Tibial artery (tissue), 4 donors: Measurements from ENCODE around the gene CALML6.

Experiments used
- DNase-seq, 2 donors: peaks; one replicate each; pipeline ENCODE4 v3.0.0-alpha.2; 2019
- H3K27ac ChIP-seq, 2 donors: fragments of 200-600 bp; sonication (generic) in 1 of 2; 1 replicate in 1 of 2; 2 replicates in 1 of 2; pipeline ENCODE4 v1.5.1; 2018 to 2019; ENCODE audit warnings: mild to moderate bottlenecking in 1 of 2
- H3K27me3 ChIP-seq, 2 donors: fragments of 200-600 bp; sonication (generic) in 1 of 2; one replicate each; pipeline versions ENCODE4 v1.5.1 to v1.6.0; 2016 to 2019
- H3K36me3 ChIP-seq, 3 donors: fragments of 200-600 bp; sonication (generic) in 2 of 3; one replicate each; pipeline ENCODE4 v1.5.1; 2016 to 2019; ENCODE audit warnings: mild to moderate bottlenecking in 2 of 3
- H3K4me1 ChIP-seq, 4 donors: fragments of 200-600 bp; sonication (generic) in 2 of 4; 1 replicate in 3 of 4; 2 replicates in 1 of 4; pipeline ENCODE4 v1.5.1; 2016 to 2019
- H3K4me3 ChIP-seq, 2 donors: fragments of 200-600 bp; sonication (generic) in 1 of 2; 1 replicate in 1 of 2; 2 replicates in 1 of 2; pipeline ENCODE4 v1.5.1; 2018 to 2019; ENCODE audit warnings: mild to moderate bottlenecking in 2 of 2
- H3K9me3 ChIP-seq, 3 donors: fragments of 200-600 bp; sonication (generic) in 1 of 3; one replicate each; pipeline ENCODE4 v1.5.1; 2016 to 2019
- intact Hi-C: fragments of 100-400 bp; cut with DNase I; formaldehyde crosslinking; loops from one replicate; pipeline ENCODE4 v1.15.0; 2023; ENCODE audit warnings: low total_unique reads
- TF ChIP-seq, protein P1 (sequence below), 2 experiments: fragments of 200-600 bp in 1 of 2; fragments of 450-650 bp in 1 of 2; IDR thresholded peaks; one replicate each; pipeline ENCODE4 v1.5.1; 2017 to 2019; ENCODE audit warnings: antibody characterized with exemption in 2 of 2, mild to moderate bottlenecking in 1 of 2, moderate library complexity in 1 of 2

Gene CALML6, protein sequence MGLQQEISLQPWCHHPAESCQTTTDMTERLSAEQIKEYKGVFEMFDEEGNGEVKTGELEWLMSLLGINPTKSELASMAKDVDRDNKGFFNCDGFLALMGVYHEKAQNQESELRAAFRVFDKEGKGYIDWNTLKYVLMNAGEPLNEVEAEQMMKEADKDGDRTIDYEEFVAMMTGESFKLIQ

DNA sequence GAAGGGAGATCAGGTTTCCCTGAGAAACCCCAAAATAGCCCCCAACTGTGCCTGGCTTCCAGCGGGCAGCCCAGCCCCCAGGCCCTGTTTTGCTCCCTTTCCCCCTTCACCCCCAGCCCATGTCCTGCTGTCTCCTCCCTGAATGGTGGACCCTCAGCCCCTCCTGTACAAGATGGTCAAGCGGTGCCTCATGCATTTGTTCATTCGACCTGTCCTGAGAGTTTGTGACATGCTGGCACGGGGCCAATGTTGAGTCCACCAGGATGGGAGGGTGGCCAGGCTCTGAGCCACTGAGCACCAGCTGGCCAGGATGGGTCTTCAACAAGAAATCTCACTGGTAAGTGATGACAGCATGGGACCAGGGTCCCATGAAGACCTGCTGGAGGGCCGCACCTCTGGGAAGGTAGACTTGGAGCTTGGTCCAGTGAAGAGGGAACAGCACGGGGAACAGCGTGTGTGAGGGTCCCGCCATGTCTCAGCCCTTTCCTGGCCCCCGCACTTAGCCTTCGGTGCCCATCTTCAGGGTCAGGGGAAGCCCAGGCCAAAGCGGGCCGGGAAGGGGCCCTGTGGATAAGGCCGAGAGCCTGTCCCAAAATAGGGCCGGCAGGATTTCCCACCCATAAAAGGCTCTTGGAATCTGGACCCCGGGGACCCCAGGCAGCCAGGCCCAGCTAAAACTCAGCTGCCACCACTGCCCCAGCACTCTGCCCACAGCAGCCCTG lies at the start of gene CALML6:
CALML6 (plus strand) TSS at position 290 of the 722 bp plus-strand sequence; CDS start at position 311, 21 bp downstream.
- DNase-seq = no peak
- Histone ChIP-seq H3K36me3 (no peaks in the 10 kb centered on the region), H3K4me3 (no peak within 1 kb of the TSS), H3K4me1 (peaks cover 0 to 21% (median 17%) of the 10 kb centered on the region in 4 donors), H3K9me3 (no peaks in the 10 kb centered on the region), H3K27ac (no peak within 1 kb of the TSS), H3K27me3 (peaks cover 0 to 32% of the 10 kb centered on the region in 2 donors)
- TF ChIP-seq, protein P1, sequence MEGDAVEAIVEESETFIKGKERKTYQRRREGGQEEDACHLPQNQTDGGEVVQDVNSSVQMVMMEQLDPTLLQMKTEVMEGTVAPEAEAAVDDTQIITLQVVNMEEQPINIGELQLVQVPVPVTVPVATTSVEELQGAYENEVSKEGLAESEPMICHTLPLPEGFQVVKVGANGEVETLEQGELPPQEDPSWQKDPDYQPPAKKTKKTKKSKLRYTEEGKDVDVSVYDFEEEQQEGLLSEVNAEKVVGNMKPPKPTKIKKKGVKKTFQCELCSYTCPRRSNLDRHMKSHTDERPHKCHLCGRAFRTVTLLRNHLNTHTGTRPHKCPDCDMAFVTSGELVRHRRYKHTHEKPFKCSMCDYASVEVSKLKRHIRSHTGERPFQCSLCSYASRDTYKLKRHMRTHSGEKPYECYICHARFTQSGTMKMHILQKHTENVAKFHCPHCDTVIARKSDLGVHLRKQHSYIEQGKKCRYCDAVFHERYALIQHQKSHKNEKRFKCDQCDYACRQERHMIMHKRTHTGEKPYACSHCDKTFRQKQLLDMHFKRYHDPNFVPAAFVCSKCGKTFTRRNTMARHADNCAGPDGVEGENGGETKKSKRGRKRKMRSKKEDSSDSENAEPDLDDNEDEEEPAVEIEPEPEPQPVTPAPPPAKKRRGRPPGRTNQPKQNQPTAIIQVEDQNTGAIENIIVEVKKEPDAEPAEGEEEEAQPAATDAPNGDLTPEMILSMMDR (IDR thresholded peaks at IDR 0.05) = no peak
- intact Hi-C loops = no loop called here

DNA sequence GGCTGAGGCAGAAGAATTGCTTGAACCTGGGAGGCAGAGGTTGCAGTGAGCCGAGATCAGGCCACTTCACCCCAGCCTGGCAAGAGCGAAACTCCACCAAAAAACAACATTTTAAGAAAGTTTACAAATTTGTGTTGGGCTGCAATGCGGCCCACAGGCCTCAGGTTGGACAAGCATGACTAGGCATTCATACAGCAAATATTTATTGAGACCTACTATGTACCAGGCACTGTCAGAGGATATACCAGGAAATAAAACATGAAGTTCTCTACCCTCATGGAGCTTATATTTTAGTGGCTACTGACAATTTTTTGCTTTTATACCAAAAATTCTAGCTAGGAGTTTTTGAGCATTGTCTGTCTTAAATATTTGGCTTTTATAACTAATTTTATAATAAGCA lies 47.9 kb upstream of the CALML6 start:
- Histone ChIP-seq H3K27me3 (no peaks in the 10 kb centered on the region), H3K4me3 (no peak overlapping the region), H3K9me3 (no peaks in the 10 kb centered on the region), H3K36me3 (no peaks in the 10 kb centered on the region), H3K4me1 (peaks cover 0 to 76% (median 24%) of the 10 kb centered on the region in 4 donors), H3K27ac (no peak overlapping the region)
- intact Hi-C loops = no loop called here
- no peak for DNase-seq
- TF ChIP-seq, protein P1 (IDR thresholded peaks at IDR 0.05) = no peak

DNA sequence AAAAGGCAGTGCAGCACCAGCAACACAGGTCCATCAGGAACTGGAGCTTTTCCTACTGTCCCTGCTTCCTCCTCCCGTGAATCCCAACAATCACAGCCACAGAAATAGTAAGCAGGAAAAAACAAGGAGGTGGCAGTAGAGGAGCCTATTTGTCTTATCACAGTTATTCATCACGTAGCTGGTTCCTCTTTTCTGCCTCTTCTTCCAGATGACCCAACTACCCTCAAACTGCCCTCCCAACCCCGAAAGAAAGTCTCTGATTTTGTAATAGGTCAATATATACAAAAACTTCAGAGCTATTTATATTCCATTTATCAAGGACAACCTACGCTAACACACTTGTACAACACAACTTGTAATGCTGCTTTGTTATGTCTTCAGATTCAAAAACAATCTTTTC lies 45.6 kb upstream of the CALML6 start:
- no peaks in the 10 kb centered on the region for H3K27me3 ChIP-seq
- TF ChIP-seq, protein P1 (IDR thresholded peaks at IDR 0.05) = no peak
- peaks cover 0 to 86% (median 36%) of the 10 kb centered on the region in 4 donors for H3K4me1 ChIP-seq
- DNase-seq = no peak
- H3K9me3 ChIP-seq = no peaks in the 10 kb centered on the region
- intact Hi-C loops = no loop called here
- no peak overlapping the region for H3K4me3 ChIP-seq
- H3K27ac ChIP-seq = no peak overlapping the region
- H3K36me3 ChIP-seq = peaks cover 0 to 4% (median 0%) of the 10 kb centered on the region in 3 donors

DNA sequence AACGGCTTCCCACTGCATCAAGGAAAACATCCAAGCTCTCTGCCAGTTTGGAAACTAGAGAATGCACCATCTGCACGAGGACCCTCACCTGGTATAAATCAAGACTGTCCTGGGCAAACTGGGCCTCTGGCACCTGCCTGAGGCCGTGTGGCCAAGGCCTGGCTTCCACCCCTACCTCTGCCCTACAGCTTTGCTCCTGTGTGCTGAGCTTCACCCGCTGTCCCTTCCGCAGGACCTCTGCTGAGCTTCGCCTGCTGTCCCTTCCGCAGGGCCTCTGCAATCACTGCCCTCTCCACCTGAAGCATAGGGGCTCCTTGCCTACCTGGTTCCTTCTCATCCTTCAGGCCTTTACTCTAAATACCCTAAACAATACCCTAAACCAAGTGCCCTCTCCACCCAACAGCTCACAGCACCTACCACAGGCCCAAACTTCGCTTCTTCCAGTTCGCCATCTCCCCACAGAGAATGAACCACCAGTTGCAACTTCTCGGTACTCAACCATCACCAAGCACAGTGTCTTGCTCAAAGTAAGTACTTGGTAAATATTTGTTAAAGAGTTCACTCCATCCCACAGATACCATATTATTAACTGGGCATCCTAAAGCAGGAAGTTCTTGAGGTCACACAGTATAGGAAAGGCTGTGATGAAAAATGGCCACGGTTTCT lies 42.6 kb upstream of the CALML6 start:
- Histone ChIP-seq H3K4me3 (no peak overlapping the region), H3K9me3 (no peaks in the 10 kb centered on the region), H3K27ac (no peak overlapping the region), H3K27me3 (no peaks in the 10 kb centered on the region), H3K36me3 (peaks cover 0 to 11% (median 8%) of the 10 kb centered on the region in 3 donors), H3K4me1 (peaks cover 0 to 98% (median 41%) of the 10 kb centered on the region in 4 donors)
- TF ChIP-seq, protein P1 (IDR thresholded peaks at IDR 0.05) = no peak
- no peak for DNase-seq
- intact Hi-C loops = no loop called here

DNA sequence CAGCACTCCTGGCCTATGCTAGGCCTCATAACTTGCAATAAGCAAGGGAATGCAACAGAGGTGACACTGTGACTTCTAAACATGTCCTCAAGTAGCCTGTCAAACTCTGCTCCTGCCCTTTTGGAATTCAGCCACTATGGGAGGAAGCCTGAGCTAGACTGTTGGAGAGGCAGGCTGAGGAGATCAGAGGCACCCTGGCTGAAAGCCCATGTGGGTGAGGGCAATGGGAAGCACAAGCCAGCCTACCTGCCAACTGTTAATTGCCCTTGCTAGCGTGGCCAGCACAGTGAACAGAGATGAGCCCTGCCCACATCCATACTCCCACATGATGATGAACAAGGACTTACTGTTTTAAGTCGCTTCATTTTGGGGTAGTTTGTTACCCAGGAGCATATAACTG lies 41.9 kb upstream of the CALML6 start:
- Histone ChIP-seq H3K27me3 (no peaks in the 10 kb centered on the region), H3K4me1 (peaks cover 0 to 98% (median 42%) of the 10 kb centered on the region in 4 donors), H3K27ac (no peak overlapping the region), H3K9me3 (no peaks in the 10 kb centered on the region), H3K36me3 (peaks cover 0 to 11% (median 8%) of the 10 kb centered on the region in 3 donors), H3K4me3 (no peak overlapping the region)
- DNase-seq = no peak
- TF ChIP-seq, protein P1 (IDR thresholded peaks at IDR 0.05) = no peak
- intact Hi-C loops = no loop called here
